Stimulated activated CD8-positive, alpha-beta memory T cell treated with anti-CD3 and anti-CD28 coated beads, Interleukin-7, amount 100 ng/mL, for 48 hours (primary cell): ENCODE measurements around the gene CD44.
"Not testable (repeated sequence)": the region's sequence is repeated elsewhere in the genome, so short reads cannot be mapped to it uniquely, and the experiment has no call there.

Source experiments
- DNase-seq, 2 donors: peaks; one replicate each; pipeline ENCODE4 v3.0.0-alpha.2; 2020; ENCODE audit warnings: low read depth in 1 of 2; ENCODE audit errors: extremely low read depth in 1 of 2

Gene CD44

DNA sequence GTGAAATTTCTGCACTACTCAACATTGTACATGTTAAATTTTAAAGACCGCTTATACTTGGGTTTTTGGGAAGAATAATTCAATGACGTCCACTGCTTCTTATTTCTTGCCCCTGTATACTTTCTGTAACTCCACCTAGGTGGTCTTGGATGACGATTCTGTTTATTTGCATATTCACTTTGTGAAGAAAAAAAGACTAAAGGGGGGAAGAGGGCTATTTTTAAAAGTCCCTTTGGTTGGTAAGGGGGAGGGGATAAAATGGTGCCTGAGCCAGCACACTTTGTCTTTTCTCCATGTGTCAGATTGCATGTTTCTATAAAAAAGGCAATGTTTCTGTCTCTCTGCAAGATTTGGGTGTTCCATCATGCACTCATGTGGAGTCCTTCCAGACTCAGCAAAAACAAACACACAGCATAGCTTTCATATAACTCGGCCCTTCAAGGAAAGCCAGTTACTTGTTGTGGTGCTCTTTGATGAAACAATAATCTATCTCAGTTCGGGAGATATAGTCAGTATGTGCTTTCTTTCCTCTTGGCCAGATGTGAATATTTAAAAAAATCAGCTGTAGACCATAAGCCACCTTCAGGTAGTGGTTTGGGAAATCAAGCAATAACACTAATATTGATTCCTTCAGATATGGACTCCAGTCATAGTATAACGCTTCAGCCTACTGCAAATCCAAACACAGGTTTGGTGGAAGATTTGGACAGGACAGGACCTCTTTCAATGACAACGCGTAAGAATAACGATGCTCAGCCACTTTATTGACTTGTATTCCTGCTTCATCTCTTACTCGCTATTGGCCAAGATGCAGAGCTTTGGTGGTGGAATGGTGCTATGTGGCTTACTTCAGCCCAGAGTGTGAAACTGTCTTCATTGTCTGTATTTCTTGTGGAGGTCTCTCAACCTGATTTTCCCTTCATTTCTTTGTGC lies 68.8 kb downstream of the CD44 start:
- no peak for DNase-seq

GRCh38 chr11:35208795-35209194 lies 69.8 kb downstream of the CD44 start:
- no peak for DNase-seq

DNA sequence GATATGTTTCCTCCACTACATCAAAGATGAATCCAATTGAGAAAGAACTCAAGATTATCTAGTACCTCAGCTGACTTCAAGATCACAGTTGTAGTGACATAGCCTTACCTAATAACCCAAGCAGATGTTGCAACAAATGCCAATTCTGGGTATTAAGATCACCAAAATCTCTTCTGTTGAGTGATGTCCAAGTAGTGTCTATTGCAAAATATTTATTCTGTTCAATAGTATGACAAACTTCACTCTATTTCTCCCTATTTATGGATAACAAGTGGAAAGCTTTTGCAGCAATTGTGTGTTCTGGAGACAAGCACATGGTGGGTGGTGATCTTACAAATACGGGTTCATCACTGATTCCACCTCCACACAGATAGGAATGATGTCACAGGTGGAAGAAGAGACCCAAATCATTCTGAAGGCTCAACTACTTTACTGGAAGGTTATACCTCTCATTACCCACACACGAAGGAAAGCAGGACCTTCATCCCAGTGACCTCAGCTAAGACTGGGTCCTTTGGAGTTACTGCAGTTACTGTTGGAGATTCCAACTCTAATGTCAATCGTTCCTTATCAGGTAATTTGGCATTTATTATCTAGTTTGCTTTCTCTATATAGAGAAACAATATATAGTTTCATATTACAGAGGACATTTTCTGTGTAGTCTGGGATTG lies 72.0 kb downstream of the CD44 start:
- no peak for DNase-seq

- no peak for DNase-seq
Observed at GRCh38 chr11:35211952-35212351, 73.0 kb downstream of the CD44 start.

- no peak for DNase-seq
Observed at GRCh38 chr11:35214226-35214770, 75.3 kb downstream of the CD44 start.

DNA sequence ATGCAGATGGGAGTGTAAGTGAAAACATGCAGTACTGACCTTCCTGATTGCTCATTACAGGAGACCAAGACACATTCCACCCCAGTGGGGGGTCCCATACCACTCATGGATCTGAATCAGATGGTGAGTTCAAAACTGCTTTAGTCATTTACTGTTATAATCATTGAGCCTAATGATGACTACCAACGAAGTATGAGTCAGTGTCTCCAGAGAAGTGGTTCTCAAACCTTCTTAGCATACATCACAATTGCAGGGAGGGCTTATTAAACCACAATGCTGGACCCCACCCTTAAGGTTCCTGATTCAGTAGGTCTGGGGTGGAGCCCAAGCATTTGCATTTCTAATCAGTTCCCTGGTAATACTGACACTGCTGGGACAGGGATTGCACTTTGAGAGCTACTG lies 75.8 kb downstream of the CD44 start:
- peak; percentile 24 to 57 for DNase-seq

- DNase-seq, result no peak
Observed at GRCh38 chr11:35215945-35216344, 77.0 kb downstream of the CD44 start.

- no peak for DNase-seq
Observed at GRCh38 chr11:35216962-35217678, 78.1 kb downstream of the CD44 start.

GRCh38 chr11:35218956-35219355 lies 80.0 kb downstream of the CD44 start:
- DNase-seq, result no peak

DNA sequence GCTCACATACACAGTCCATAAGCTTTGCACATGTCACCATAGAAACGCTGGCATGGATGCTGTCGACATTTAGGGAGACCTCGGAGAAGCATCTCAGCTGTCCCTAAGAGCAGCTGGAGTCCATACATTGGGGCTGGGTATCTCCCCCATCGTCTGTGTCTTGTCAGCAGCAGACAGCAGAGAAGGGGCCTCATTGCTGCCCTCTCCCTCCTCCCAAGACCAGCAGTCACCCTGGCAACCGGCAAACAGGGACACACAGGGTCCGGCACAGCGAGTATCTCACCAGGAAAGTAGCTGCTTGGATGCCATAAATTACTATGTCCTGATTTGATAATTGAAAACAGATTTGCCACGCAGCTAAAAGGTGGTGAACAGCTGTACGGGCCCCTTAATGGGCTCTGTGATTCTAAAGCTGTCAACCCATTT lies 84.4 kb downstream of the CD44 start:
- DNase-seq, result no peak

DNA sequence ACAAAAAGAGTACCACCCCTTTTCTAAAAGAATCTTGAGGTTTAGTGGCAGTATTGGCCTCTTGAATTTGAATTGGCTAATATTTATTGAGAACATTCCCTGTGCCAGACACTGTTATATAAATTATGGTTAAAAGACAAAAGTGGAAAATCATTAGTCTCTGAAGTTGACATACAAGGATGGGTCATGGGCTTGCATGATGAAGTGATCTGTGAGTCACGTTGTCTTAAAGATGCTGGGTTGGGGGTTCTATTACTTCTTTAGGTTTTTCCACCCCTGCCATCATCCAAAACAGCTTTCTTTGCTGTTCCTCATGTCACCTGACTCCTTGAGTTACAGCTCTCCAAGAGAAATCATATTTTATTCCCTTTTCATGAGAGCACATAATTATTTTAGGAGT lies 85.0 kb downstream of the CD44 start:
- no peak for DNase-seq

DNA sequence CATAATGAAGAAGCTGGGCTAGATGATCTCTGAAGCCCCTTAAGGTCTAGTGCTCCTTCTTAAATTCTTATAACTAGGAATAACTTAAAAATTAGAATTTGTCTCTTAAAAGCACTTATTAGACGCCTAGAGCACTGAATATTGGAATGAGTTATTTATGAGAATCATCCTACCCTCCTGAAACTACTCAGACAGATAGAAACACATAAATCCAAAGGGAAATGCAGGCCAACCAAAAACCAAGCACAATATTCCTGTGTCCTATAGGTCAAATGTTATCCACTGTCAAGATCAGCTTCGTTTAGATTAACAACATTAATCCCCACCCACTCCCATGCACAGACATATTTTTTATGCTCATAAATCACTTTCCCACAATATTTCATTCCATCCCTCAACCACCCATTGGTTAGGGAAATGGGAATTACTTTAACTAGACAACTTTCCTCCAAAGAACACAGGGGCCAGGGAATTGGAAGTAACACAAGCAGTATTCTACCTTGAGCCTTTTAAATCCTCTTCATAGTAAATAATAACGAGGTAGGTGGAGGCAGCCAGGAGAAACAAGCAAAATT lies 87.1 kb downstream of the CD44 start:
- DNase-seq, result no peak

DNA sequence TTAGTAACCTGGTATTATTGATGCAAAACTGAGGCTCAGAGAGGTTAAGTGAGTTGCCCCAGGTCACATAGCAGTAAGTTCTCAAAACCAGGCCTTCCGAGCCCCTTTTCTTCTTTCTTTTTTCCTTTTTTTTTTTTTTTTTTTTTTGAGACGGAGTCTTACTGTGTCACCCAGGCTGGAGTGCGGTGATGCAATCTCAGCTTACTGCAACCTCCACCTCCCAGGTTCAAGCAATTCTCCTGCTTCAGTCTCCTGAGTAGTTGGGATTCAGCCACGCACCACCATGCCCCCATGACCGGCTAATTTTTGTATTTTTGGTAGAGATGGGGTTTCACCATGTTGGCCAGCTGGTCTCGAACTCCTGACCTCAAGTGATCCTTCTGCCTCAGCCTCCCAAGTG lies 87.8 kb downstream of the CD44 start:
- not testable (repeated sequence) for DNase-seq

DNA sequence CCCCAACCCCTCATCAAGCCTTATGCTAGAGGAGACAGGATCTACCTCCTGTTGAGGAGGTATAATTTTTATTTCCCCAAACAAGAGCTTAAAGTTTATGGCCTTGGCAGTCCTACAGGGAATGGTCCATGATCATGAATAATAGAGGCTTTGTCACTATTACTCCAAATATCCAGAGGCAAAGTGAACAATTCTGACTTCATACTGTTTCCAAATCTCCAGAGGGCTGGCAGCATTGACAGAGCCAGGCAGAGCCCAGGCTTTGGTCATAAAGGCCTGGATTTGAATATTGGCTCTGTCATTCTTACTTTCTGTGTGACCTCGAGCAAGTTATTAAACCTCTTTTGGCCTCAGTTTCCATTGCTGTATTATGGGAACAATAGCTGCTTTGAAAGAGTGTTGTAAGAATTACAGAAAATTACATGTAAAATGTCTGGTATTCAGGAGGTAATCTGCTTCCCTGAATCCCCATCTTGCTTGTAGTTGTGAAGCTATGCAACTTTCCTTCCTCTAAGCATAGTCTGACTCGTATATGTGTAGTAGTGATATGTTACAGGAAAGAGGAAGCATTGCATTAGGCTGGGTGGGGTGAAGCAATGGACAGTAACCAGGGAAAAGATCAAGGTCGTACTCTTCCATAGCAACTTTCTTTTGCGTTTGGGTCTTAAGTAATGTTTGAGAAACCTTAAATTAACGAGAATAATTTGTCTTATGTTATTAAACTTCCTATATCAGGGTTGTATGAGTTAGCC lies 88.8 kb downstream of the CD44 start:
- no peak for DNase-seq

- no peak for DNase-seq
Observed at GRCh38 chr11:35228328-35228725, 89.4 kb downstream of the CD44 start.

- DNase-seq, result no peak
Observed at GRCh38 chr11:35230388-35230787, 91.4 kb downstream of the CD44 start.

DNA sequence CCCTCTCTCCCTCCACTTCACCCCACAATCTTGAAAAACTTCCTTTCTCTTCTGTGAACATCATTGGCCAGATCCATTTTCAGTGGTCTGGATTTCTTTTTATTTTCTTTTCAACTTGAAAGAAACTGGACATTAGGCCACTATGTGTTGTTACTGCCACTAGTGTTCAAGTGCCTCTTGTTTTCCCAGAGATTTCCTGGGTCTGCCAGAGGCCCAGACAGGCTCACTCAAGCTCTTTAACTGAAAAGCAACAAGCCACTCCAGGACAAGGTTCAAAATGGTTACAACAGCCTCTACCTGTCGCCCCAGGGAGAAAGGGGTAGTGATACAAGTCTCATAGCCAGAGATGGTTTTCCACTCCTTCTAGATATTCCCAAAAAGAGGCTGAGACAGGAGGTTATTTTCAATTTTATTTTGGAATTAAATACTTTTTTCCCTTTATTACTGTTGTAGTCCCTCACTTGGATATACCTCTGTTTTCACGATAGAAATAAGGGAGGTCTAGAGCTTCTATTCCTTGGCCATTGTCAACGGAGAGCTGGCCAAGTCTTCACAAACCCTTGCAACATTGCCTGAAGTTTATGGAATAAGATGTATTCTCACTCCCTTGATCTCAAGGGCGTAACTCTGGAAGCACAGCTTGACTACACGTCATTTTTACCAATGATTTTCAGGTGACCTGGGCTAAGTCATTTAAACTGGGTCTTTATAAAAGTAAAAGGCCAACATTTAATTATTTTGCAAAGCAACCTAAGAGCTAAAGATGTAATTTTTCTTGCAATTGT lies 92.3 kb downstream of the CD44 start:
- no peak for DNase-seq

GRCh38 chr11:35232891-35233330 lies 93.9 kb downstream of the CD44 start:
- DNase-seq, result no peak

GRCh38 chr11:35233518-35233917 lies 94.5 kb downstream of the CD44 start:
- DNase-seq, result no peak
